Activated CD4-positive, alpha-beta T cell treated with anti-CD3 and anti-CD28 coated beads, Interleukin-2, amount 50 U/mL, for 16 hours (primary cell): ENCODE results near the gene CALHM4.

Experiments used
- DNase-seq: peaks from one replicate; pipeline ENCODE4 v3.0.0-alpha.2; 2020

Gene CALHM4

DNA sequence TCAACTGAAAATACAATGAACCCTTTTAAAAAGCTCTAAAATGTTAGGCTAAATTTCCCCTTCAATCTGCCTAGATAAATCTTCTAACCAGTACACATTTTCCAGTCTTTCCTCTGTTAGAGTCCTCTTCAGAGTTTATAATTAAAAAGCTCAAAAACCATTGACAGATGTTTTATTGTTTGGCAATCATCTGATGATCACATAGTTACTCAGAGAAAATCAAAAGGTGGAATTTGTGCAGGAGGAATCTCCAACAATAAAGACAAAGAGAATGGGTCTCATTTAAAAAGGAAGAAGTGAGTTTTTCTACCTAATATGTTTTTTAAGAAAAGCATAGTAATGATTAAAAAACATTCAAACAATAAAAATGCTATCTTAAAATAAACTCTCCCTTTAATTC, 11.1 kb upstream of the CALHM4 start:
- DNase-seq, result no peak

DNA sequence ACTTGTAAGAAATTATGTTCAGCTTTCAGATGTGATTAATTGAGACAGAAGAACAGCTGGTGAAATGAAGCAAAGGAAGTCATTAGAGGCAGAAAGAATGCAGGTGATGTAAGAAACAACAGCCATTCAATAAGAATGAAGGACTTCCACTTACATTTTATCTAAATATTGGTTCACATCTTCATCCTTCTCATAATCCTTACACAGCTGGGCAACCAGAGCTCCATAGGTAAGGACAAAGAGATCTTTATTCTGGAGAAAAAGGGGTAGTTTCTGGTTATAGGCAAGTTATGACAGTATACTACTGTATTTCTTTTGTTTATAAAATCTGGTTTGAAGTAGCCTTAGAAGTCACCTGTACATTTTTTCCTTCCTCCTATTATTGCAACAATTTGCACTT, 10.4 kb upstream of the CALHM4 start:
- no peak for DNase-seq

DNA sequence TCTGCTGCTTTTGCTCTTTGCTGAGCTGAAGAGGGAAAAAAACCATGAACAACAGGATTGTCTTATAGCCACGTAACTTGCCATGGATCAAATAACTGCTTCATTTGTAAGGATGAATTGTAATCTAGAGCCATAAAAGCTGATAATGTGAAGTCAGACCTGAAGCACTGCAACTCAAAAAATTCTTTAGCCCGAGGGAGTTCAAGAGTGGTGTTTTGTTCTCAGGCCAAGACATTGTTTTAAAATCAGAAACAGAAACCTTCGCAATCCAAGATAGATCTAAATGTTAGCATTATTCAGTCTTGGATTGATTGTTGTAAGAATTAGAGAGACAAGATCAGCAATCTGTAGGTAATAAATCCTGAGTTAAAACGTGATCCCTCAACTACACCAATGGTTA, 7.9 kb upstream of the CALHM4 start, which contains the start of gene TRAPPC3L:
TSS of gene TRAPPC3L (minus strand) at position 34 of the 400 bp plus-strand sequence. CDS start 170 bp downstream, outside the sequence.
- no peak for DNase-seq

DNA sequence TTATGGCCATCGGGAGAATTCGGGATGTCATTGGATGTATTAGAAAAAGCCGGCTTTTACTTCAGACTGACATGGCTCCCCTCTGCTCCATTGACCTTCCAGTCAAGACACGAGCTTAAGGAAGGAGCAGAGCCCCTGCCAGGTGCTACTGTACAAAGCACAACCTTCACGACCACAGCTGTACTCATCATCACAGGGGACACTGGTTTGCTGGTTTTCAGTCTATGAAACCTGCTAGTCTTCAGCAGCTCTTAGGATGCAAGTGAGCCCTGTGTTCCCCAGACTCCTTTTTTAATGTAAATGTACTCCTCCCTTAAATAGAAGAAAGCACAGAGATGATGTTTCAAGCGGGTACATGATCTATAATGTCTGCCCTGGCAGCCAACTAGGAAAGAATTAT, 6.2 kb upstream of the CALHM4 start:
- DNase-seq, result no peak

DNA sequence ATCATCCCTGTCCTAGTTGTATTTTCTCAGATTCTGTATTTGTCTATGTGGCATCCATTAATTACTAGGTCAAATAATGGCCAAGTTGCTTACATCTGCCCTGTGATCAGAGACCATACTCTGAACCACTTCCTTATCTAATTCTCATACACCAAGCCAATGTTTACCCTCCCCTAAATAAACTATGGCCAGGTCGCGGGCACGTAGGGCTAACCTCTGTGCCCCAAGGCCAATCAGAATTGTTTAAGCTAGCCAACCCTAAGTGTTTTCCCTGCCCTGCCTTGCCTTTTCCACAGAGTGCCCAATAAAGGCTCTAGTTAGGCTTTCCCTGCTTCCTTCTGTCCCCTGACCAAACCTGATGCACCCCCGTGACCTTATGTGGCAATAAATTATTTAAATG, 2.8 kb upstream of the CALHM4 start:
- DNase-seq, result no peak

DNA sequence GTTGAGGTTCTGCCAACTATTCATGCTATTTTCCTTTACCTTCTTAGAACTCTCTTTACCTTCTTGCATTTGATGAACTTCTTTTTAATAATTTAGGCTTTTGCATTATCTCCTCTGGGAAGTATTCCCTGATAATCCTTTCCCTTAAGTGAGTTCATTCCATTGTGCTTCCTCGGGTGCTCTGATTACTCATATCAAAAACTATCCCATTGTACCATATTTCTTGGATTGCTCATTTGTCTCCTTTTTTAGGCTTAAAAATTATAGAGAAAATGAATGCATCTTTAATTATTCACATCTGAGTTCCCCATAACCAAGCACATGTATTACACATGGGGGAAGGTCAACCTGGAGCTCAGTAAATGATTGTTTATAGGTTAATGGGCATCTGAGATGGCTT, 2.5 kb downstream of the CALHM4 start:
- no peak for DNase-seq

DNA sequence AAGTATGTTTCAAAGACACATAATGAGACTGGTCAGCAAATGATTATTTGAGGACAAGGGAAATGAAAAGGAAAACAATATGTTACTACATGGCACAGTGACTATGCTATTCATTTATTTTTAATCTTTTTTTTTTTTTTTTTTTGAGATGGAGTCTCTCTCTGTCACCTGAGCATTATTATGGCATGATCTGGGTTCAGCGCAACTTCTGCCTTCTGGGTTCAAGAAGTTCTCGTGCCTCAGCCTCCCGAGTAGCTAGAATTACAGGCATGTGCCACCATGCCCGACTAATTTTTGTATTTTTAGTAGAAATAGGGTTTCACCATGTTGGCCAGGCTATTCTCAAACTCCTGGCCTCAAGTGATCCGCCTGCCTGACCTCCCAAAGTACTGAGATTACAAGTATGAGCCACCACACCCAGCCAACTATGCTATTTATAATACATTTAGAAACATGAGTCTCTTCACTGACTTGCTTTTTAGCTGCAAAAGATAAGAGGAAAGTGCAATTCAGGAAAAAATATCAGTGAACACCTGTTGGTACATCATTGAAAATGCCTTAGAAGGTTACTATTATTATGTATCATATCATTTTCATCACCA, 3.4 kb downstream of the CALHM4 start:
- no peak for DNase-seq

DNA sequence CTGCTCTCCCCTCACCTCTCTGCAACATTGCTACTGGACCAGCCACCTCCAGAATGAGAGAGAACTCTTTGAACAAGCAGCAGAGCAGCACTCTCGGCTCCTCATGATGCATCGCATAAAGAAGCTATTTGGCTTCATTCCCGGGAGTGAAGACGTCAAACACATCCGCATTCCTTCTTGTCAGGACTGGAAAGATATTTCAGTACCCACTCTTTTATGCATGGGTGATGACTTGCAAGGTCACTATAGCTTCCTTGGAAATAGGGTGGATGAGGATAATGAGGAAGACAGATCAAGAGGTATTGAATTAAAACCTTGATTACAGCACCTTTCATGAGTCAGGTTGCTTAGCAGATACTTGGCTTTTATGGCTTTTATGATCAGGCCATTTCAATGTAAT, 4.3 kb downstream of the CALHM4 start:
- no peak for DNase-seq

DNA sequence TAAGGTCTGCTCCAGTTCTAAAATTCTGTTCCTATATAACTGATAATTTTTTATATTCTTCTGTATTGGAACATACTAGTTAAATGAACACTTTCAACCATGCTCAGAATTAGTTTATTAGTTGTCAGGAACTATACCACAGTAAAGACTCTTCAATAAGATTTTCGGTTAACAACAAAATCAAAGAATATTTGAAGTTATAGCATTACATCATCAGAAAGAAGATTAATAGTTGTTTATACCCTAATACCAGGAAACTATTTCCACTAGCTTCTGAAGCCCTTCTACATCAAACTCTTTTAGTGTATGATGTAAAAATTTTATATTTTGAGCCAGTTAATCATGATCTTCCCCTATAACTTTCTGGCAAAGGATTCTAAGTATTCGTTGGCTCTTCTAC, 6.6 kb downstream of the CALHM4 start:
- DNase-seq, result no peak

DNA sequence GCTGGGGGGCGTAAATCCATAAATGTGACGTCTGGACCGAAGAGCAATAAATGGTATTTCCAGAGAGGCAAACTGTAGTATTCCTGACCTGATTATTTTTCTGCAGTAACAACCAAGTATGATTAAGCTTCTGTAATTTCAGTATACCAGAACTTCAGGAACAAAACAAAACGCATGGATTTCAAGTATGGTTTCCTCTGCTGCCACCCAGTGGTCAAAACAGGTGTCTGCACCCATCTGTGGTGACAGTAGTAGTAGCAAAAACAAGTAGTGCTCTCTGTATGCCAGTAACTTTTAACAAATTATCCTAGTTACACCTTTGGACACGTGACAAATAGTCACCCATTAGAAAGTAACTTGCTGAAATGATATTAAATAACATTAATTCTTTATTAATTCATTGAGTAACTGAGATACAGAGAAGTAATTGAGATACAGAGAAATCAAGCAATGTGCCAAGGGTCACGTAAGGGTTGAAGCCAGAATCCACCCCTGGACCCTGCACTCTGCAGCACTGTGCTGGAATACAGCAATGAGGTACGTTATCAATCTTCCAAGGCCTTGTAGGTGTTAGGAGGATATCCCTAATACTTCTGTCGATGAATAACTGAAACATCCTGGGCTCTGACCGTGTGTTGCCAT, 7.9 kb downstream of the CALHM4 start:
- peak; percentile 69 for DNase-seq

DNA sequence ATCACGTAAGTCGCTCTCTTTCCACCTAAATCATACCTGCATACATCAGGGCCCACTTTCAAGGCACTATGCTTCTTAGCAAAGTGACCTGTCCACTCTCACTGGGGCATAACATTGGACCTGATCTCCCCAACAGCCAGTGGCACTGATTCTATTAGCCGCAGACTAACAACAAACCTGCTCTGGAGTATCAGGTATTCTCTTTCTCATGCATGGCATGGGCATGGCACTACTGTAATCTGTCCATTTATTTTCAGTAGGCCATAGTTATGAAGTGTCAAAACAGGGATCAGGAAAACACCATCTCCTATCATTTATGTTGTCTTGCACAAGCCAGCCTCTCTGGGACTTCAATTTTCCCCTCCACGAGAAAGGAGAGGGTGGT, 8.5 kb downstream of the CALHM4 start:
- no peak for DNase-seq

DNA sequence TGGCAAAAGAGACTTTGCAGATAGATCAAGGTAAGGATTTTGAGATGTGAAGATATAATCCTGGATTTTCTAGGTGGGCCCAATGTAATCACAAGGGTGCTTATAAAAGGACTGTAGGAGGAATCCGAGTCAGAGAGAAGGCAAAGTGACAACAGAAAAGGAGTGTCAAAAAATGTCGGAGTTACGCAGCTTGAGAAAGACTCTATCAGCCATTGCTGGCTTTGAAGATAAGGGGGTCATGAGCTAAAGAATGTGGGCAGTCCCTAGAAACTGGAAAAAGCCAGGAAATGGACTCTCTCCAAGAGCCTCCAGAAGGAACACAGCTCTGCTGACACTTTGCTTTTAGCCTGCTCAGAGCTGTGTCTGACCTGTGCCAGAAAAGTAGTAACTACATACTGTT, 9.1 kb downstream of the CALHM4 start:
- DNase-seq, result no peak

DNA sequence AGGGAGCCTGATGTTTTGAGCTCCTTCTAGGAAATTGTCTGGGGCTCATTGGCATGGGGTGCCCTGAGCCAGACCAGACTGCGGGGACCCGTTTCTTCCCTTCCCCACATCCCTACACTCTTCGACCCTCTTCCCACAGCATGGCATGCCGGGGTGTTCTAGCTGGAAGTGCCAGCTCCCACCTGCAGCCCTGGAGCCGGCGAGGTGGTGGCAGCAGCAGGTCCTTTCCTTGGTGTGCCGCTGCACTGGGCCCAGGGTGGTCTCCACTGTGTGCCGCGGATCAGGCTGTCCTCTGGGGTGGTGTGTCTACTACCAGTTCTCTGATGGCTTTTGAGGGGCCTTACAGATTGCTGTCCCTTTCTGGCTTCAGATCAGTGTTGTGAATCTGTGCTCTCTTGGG, 10.3 kb downstream of the CALHM4 start:
- DNase-seq, result no peak

DNA sequence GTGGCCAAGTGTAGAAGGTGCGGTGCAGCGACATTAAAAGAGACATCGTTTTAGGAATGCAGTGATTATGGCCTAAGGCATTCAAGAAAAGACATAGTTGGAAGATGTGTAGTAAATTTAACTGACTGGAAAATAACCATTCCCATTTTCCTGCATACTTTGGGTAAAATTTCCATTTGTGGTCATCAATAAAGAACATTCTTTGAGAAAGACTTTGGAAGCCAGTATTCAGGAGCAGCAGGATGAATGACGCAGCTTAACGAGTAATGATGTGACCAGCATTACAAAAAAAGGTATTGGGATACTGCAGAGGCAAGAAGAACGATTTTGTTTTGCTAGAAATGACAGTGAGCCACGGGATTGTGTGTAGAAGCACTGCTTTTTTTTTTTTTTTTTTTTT, 10.8 kb downstream of the CALHM4 start:
- DNase-seq, result no peak

DNA sequence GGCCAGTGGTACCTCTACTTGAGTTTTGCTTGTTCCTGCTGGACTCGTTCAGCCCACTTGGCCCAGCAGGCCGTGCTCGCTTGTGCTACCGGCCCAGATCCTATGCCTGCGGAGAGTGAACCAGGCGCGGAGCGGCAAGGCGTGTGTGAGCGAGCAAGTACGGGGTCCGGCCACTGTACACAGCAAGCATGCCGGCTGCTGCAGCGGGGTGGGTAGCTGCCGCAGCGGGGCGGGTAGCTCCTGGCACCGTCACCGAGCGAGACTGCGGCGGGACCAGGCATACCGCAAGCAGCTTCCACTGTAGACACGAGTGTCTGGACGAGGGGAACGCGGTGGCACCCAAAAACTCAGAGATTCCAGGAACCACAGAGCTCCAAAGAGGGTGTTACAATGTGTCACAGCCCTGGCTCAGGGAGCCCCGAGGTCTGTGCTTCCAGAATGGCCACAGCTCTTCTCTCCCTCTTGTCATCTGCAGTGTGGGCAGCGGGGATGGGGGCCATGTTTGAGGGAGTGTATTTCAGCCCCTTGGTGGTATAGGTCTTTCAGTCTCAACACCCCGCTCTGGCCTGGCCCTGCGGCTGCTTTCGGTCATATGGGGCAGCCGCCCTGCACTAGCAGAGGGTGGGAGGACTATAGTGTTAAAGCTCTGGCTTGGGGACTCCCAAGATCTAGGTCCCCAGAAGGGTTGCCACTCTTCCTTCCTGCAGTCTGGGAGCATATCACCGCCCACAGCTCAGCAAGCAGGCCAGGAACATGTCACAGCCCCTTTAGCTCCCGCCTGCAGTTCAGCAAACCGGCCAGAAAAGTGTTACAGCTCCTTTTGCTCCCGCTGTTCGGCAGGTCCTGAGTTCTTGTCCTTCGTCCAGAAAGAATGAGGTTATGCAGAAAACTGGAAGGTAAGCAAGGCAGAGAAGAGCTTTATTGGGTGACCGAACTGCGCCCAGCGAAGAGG, 11.6 kb downstream of the CALHM4 start:
- no peak for DNase-seq

DNA sequence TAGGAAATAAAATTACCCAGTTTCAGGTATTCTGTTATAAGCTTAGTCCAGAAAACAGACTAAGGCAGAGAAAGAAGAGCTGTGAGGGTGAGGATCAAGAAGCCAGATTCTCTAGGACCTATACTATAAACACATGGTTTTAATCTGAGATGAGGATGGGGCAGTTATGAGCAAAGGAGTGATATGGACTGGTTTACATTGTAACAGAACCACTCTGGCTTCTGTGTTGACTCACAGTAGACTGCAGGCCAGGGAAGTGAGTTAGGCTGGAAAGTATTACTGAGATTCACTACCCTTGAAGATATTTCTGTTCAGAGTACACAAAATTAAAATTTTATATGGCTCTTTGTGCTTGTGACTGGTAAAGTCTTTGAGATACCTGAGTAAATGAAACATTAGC, 14.6 kb downstream of the CALHM4 start:
- DNase-seq, result no peak

DNA sequence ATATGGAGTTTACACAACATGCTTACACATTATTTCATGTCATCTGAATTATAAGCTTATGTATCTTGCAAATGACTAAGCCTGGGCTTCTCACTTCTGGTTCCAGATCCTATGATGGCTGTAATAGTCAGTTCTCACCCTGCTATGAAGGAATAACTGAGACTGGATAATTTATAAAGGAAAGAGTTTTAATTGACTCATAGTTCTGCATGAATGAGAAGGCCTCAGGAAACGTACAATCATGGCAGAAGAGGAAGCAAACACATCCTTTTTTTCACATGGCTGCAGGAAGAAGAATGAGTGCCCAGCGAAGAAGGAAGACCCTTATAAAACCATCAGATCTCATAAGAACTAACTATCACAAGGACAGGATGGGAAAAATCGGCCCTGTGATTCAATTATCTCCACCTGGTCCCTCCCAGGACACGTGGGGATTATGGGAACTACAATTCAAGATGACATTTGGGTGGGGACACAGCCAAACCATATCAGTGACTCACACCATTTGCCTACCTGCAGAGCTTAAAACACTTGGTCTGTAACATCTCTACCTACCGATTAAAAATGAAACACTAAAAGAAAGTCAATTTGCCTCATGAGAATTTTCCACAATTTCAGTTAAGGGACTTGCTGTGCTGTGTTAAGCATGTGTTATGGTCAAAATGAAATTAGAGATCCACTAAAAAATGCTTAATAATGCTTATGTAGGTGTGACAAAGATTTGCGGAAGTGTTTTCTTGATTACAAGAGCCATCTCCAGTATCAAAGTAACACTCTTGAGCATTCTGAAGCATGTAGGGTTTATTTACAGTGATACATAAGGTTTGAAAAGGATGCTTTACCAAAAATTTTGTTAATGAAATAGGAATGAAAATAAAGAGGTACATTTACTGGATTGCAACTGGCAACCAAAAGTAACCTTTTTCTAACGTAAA, 15.5 kb downstream of the CALHM4 start:
- no peak for DNase-seq

DNA sequence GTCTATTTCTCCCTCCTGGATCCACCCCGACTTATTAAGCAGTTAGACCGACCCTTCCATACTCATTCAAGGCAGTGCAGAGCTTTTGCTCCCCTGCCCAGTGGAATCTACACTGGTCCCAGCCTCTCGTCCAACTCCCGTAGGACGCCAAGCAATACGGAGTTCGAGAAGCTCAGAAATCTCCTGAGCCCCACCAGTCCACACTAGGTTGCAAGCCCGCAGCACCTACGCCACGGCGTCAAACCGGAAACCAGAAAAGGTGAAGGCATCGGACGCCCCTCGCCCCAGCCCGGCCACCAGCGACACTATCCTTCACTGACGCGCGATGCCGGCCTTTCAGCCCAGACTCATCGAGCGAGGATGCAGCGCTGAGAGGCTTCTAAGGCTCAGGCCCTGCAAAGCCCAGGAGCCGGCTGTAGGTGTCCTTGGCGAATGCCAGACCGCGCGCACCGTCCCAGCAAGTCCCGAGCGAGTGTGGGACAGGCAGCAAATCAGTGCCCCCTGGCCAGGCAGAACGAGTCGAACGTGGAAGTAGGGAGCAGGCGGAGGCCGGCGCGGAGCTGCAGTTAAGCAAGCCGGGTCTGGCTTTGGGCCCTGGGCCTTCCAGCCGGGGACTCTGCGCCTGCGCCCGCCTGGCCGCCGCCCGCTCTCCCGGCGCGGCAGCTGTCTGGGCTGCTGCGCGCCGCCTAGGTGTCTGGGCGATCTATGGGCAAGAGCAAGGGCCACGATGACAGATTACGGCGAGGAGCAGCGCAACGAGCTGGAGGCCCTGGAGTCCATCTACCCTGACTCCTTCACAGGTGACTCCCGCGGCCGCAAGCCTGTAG, 17.5 kb downstream of the CALHM4 start, which contains the start of gene RWDD1:
TSS of gene RWDD1 (plus strand) at position 649 of the 827 bp plus-strand sequence. CDS start at position 728, 79 bp downstream.
- DNase-seq, result peak; percentile 99

DNA sequence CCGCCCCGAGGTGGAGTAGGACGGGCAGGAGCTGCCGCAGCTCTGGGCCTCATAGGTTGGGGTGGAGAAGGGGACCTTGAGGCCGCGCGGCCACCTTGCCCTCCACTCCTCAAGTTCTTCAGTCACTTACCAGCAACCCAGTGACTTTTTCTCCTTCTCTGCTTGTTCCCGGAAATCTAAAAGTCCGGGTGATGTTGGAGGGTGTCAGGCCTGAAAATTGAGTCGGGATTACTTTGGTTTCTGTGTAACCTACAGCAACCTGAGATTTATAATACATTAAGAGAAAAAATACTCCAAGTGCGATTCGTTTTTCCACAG, 18.1 kb downstream of the CALHM4 start:
- DNase-seq, result no peak

DNA sequence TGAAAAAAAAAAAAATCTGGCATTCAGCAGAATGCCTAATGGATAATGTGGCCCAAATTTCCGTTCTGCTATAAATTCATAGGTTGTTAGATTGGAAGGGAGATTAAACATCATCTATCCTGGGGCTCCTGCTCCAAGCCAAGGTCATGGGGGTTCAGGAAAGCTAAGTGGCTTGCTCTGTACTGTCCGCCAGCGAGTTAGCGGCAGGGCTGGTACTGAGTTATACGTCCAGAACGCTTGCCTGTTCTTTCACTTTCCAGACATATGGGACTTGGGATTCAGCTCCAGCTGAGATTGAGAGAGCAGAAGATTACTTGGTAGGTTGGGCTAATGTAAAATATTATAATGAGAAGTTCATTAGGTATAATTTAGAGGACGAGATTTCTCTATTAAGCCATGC, 18.6 kb downstream of the CALHM4 start:
- DNase-seq, result peak; percentile 23

DNA sequence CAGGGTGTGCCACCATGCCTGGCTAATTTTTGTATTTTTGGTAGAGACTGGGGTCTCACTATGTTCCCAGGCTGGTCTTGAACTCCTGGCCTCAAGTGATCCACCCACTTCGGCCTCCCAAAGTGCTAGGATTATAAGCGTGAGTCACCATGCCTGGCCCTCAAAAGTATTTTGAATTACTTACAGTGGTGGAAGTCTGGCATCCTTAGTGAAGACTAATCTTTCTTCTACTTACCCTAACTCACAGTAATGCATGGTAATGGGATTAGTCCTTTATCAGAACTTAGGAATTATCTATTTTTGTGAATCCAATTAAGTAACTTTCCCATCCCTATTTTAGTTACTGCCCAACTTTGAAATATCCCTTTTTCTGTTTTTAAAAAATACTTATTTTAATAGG, 21.7 kb downstream of the CALHM4 start:
- no peak for DNase-seq

DNA sequence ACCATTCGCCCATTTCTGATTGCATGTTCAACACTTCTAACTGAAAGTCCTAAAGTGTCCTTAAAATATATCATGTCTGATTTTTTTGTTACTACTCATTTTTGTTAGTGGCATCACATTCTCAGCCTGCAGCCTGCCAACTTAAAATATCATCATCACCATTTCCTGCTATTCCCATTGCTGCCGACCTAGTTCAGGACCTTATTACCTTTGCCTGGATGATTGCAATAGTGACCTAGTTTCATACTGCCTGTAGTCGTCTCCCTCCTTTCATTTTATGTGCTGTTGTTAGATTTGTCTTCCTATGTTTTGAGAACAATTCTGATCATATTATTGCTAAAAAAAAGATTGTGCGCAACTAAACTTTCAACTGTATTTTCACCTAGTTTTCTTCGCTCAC, 23.9 kb downstream of the CALHM4 start:
- no peak for DNase-seq
